A549 (cell line): Measurements from ENCODE around the gene LTA. TPM values are rescaled to one million over a fixed set of nuclear protein-coding genes. Genes with fewer than 3 reads are reported as not detected.

Experiments
- ATAC-seq, 2 experiments: fragments of 200-7000 bp in 1 of 2; fragments of >200 bp in 1 of 2; cut with Nextera tagmentation in 1 of 2; cut with Tn5 transposase in 1 of 2; 3 replicates each; pipeline versions ENCODE4 v1.8.0 to v1.9.1; 2018 to 2020; ENCODE audit warnings: mild to moderate bottlenecking in 1 of 2, moderate library complexity in 1 of 2
- CTCF ChIA-PET: fragments of 300-600 bp; sonication (Branson Sonifier 250); formaldehyde crosslinking; extraction: SDS; loops from one replicate; lab custom pipeline; 2021; ENCODE audit warnings: antibody characterized with exemption, inconsistent platforms; lab: Yijun Ruan, JAX
- POLR2A ChIA-PET: fragments of 350-600 bp; formaldehyde crosslinking; extraction: SDS; loops from one replicate; lab custom pipeline; 2021; ENCODE audit warnings: antibody characterized with exemption, inconsistent platforms; lab: Yijun Ruan, JAX
- DNase-seq, 2 experiments: peaks; one replicate each; pipeline versions ENCODE4 v3.0.0 to v3.0.0-alpha.2; 2011 to 2016; ENCODE audit warnings: low read depth in 1 of 2, low spot score in 1 of 2
- FAIRE-seq: peaks from 2 replicates; lab custom pipeline; 2011; peaks lifted over from hg19 to GRCh38; lab: Jason Lieb, UNC
- H3K27ac ChIP-seq, 2 experiments: fragments of >200 bp; sonication (Bioruptor Twin); formaldehyde crosslinking; 3 replicates each; pipeline ENCODE4 v1.5.1; 2016 to 2017
- H3K4me1 ChIP-seq: fragments of >200 bp; sonication (Bioruptor Twin); formaldehyde crosslinking; 3 replicates; pipeline ENCODE4 v1.6.1; 2016
- H3K4me2 ChIP-seq: fragments of >200 bp; sonication (Bioruptor Twin); formaldehyde crosslinking; 3 replicates; pipeline ENCODE4 v1.6.1; 2016
- H3K4me3 ChIP-seq: fragments of >200 bp; sonication (Bioruptor Twin); formaldehyde crosslinking; 3 replicates; pipeline ENCODE4 v1.5.1; 2016
- H3K9me3 ChIP-seq: fragments of >200 bp; sonication (Bioruptor Twin); formaldehyde crosslinking; 3 replicates; pipeline ENCODE4 v1.6.1; 2016
- CHD2 ChIP-seq: fragments of 150-350 bp; IDR thresholded peaks from 2 replicates; pipeline ENCODE4 v1.6.1; 2014; ENCODE audit warnings: low read length; ENCODE audit not compliant: partially characterized antibody
- EHMT2 ChIP-seq: fragments of 200-600 bp; sonication (generic); IDR thresholded peaks from 2 replicates; pipeline ENCODE4 v1.6.1; 2016; ENCODE audit warnings: antibody characterized with exemption, low read depth, mild to moderate bottlenecking, moderate library complexity
- ELK1 ChIP-seq: fragments of 150-350 bp; IDR thresholded peaks from 2 replicates; pipeline ENCODE4 v1.6.1; 2014; ENCODE audit warnings: low read depth, mild to moderate bottlenecking, low read length
- EP300 ChIP-seq, 2 experiments: fragments of >200 bp; sonication (Bioruptor Twin); formaldehyde crosslinking; IDR thresholded peaks; 2 replicates in 1 of 2; 3 replicates in 1 of 2; pipeline ENCODE4 v1.6.1; 2016 to 2017
- ESRRA ChIP-seq: fragments of 150-350 bp; IDR thresholded peaks from 2 replicates; pipeline ENCODE4 v1.6.1; 2014; ENCODE audit warnings: mild to moderate bottlenecking, low read length, borderline replicate concordance
- FOSB ChIP-seq: fragments of 250-450 bp; sonication (Bioruptor Pico); IDR thresholded peaks from 2 replicates; pipeline ENCODE4 v1.5.0; 2020; ENCODE audit warnings: mild to moderate bottlenecking, moderate library complexity
- FOSL2 ChIP-seq, 2 experiments: fragments of 450-650 bp in 1 of 2; fragments of >200 bp in 1 of 2; sonication (Bioruptor Twin) in 1 of 2; formaldehyde crosslinking; IDR thresholded peaks; 2 replicates each; pipeline versions ENCODE4 v1.5.0 to v1.6.1; 2016 to 2020; ENCODE audit warnings: mild to moderate bottlenecking in 1 of 2, moderate library complexity in 1 of 2
- GATA3 ChIP-seq: IDR thresholded peaks from 2 replicates; pipeline ENCODE4 v1.6.1; 2012; ENCODE audit warnings: borderline replicate concordance
- HDAC2 ChIP-seq: fragments of 200-600 bp; sonication (generic); IDR thresholded peaks from 2 replicates; pipeline ENCODE4 v1.6.1; 2016
- HEYL ChIP-seq: fragments of 250-450 bp; sonication (Bioruptor Pico); IDR thresholded peaks from 2 replicates; pipeline ENCODE4 v1.8.0; 2021; ENCODE audit warnings: mild to moderate bottlenecking, moderate library complexity
- HOXA7 ChIP-seq: fragments of 250-450 bp; sonication (Bioruptor Pico); IDR thresholded peaks from 2 replicates; pipeline ENCODE4 v1.5.0; 2020; ENCODE audit warnings: mild to moderate bottlenecking, moderate library complexity
- JUN ChIP-seq, 2 experiments: fragments of >200 bp; sonication (Bioruptor Twin); formaldehyde crosslinking; IDR thresholded peaks; 2 replicates in 1 of 2; 3 replicates in 1 of 2; pipeline ENCODE4 v1.6.1; 2016 to 2017
- JUNB ChIP-seq: fragments of >200 bp; sonication (Bioruptor Twin); formaldehyde crosslinking; IDR thresholded peaks from 2 replicates; pipeline ENCODE4 v1.6.1; 2016
- KDM1A ChIP-seq: fragments of 200-600 bp; sonication (generic); IDR thresholded peaks from 2 replicates; pipeline ENCODE4 v1.6.1; 2016; ENCODE audit warnings: low read depth, mild to moderate bottlenecking
- KDM5A ChIP-seq: fragments of 200-600 bp; sonication (generic); IDR thresholded peaks from 2 replicates; pipeline ENCODE4 v1.6.1; 2016; ENCODE audit warnings: antibody characterized with exemption, mild to moderate bottlenecking
- MAFK ChIP-seq: fragments of 450-650 bp; IDR thresholded peaks from 2 replicates; pipeline ENCODE4 v1.6.1; 2014; ENCODE audit not compliant: partially characterized antibody
- MYC ChIP-seq: IDR thresholded peaks from 2 replicates; pipeline ENCODE4 v1.6.1; 2012; ENCODE audit warnings: mild to moderate bottlenecking, inconsistent platforms, low read length, improper control_type of control experiment, borderline replicate concordance
- NPAS2 ChIP-seq: fragments of 250-450 bp; sonication (Bioruptor Pico); IDR thresholded peaks from 2 replicates; pipeline ENCODE4 v1.8.0; 2022; ENCODE audit warnings: mild to moderate bottlenecking, moderate library complexity, borderline replicate concordance
- PBX3 ChIP-seq: IDR thresholded peaks from 2 replicates; pipeline ENCODE4 v1.6.1; 2012
- PHF8 ChIP-seq: fragments of 200-600 bp; sonication (generic); IDR thresholded peaks from 2 replicates; pipeline ENCODE4 v1.6.1; 2016; ENCODE audit warnings: low read depth, mild to moderate bottlenecking, antibody characterized with exemption, moderate library complexity, borderline replicate concordance
- RAD21 ChIP-seq, 2 experiments: fragments of >200 bp in 1 of 2; sonication (Bioruptor Twin) in 1 of 2; formaldehyde crosslinking in 1 of 2; IDR thresholded peaks in 1 of 2; conservative IDR thresholded peaks in 1 of 2; 2 replicates in 1 of 2; 3 replicates in 1 of 2; pipeline ENCODE4 v1.6.1; 2012 to 2018; ENCODE audit warnings: inconsistent platforms in 1 of 2
- RARB ChIP-seq: fragments of 250-450 bp; sonication (Bioruptor Pico); IDR thresholded peaks from 2 replicates; pipeline ENCODE4 v1.8.0; 2021; ENCODE audit warnings: mild to moderate bottlenecking, moderate library complexity
- RNF2 ChIP-seq: fragments of 200-600 bp; sonication (generic); IDR thresholded peaks from 2 replicates; pipeline ENCODE4 v1.6.1; 2016; ENCODE audit warnings: low read depth, mild to moderate bottlenecking, antibody characterized with exemption, moderate library complexity, borderline replicate concordance
- SMC3 ChIP-seq: fragments of >200 bp; sonication (Bioruptor Twin); formaldehyde crosslinking; IDR thresholded peaks from 3 replicates; pipeline ENCODE4 v1.6.1; 2018; ENCODE audit warnings: inconsistent platforms
- TP53 ChIP-seq: fragments of 250-450 bp; sonication (Bioruptor Pico); IDR thresholded peaks from 2 replicates; pipeline ENCODE4 v1.5.0; 2021; ENCODE audit warnings: mild to moderate bottlenecking, moderate library complexity
- ZNF302 ChIP-seq: fragments of 250-450 bp; sonication (Bioruptor Pico); IDR thresholded peaks from 2 replicates; pipeline ENCODE4 v1.9.0; 2021; ENCODE audit warnings: inconsistent platforms, mild to moderate bottlenecking, moderate library complexity
- ZSCAN20 ChIP-seq: fragments of 250-450 bp; sonication (Bioruptor Pico); IDR thresholded peaks from 2 replicates; pipeline ENCODE4 v1.8.0; 2022; ENCODE audit warnings: mild to moderate bottlenecking, moderate library complexity
- WGBS: methylation state at CpG from one replicate; pipeline ENCODE4 v1.1.6; 2017; ENCODE audit errors: missing lambda C conversion rate; 5-methylcytosine and 5-hydroxymethylcytosine counted together
- polyA plus RNA-seq, 4 experiments: library from polyadenylated mRNA; depleted of rRNA in 3 of 4; stranded (reverse); fragments of >200 nt; fragmentation: RNase III in 1 of 4; extraction: RNeasy Plus Mini Kit Qiagen cat#74134 plus additional on column Dnase treatment in 1 of 4; gene quantifications; 2 replicates in 3 of 4; 3 replicates in 1 of 4; pipeline ENCODE4 v1.2.3, GENCODE V29; 2011 to 2017
- TF ChIP-seq, protein P1 (sequence below): fragments of 450-650 bp; IDR thresholded peaks from 2 replicates; pipeline ENCODE4 v1.6.1; 2014; ENCODE audit warnings: antibody characterized with exemption
- TF ChIP-seq, protein P2 (sequence below): fragments of 250-450 bp; sonication (Bioruptor Pico); IDR thresholded peaks from 2 replicates; pipeline ENCODE4 v1.5.0; 2020; ENCODE audit warnings: low read depth, mild to moderate bottlenecking, moderate library complexity

LTA gene
- polyA plus RNA-seq, 2 of the 4 experiments (the other 2 are of a cell fraction) = 0.08 TPM; not detected in 1

DNA sequence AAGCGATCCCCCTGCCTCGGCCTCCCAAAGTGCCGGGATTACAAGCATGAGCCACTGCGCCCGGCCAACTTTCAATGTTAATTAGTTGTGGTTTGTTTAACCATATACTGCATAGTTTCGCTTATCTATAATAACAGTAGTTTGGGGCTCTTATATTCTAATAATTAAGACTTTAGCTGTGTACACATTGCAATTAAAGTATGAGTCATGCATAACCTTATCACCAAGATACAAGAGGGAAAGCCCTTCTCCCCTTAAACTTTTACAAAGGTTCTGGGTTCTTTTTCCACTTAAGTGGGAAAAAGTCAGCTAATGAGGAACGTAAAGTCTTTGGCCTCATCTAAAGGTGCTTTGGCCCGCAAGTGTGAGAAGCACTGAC lies 46.5 kb upstream of the LTA start:
- ATAC-seq (no peak), DNase-seq (no peak), FAIRE-seq (no peak)
- Histone ChIP-seq H3K27ac (no peak overlapping the region), H3K9me3 (no peaks in the 10 kb centered on the region), H3K4me2 (no peak overlapping the region), H3K4me1 (no peaks in the 10 kb centered on the region), H3K4me3 (no peak overlapping the region)
- WGBS = 83% methylated on average over 8 of the region's 8 CpGs
- ChIA-PET POLR2A (interaction anchor here (0.8 kb wide), 1 partner anchor 16 kb away, joined by 3 read pairs; no protein-coding TSS in a partner anchor), CTCF (interaction anchor here (1.0 to 2.9 kb wide), 3 partner anchors 13 to 31 kb away, joined by 4 to 6 read pairs (median 4); no protein-coding TSS in a partner anchor)
- no peak for TF ChIP-seq KDM5A
- no peak for TF ChIP-seq FOSL2 (IDR thresholded peaks at IDR 0.05)
- TF ChIP-seq FOSL2 (CRISPR knock-in tag; IDR thresholded peaks at IDR 0.05) = 0 out of 2 replicates have a peak, but pooled peaks have one; percentile 36
- TF ChIP-seq EHMT2 = no peak

- no peak overlapping the region for H3K4me3 ChIP-seq
- ATAC-seq (peak; percentile 20 to 21; a peak in 3 of 6 replicates), DNase-seq (no peak), FAIRE-seq (no peak)
- H3K9me3 ChIP-seq = no peaks in the 10 kb centered on the region
- no peak overlapping the region for H3K27ac ChIP-seq
- no peak overlapping the region for H3K4me2 ChIP-seq
- no peaks in the 10 kb centered on the region for H3K4me1 ChIP-seq
- ChIA-PET POLR2A (no interaction called here), CTCF (interaction anchor here (1.4 kb wide), 1 partner anchor 33 kb away, joined by 3 read pairs; no protein-coding TSS in a partner anchor)
- no peak for TF ChIP-seq RAD21 (conservative IDR thresholded peaks at IDR 0.05 in 1 of 2, IDR thresholded peaks at IDR 0.05 in 1 of 2)
- TF ChIP-seq ZNF302 (CRISPR knock-in tag) = no peak
- TF ChIP-seq, protein P1, sequence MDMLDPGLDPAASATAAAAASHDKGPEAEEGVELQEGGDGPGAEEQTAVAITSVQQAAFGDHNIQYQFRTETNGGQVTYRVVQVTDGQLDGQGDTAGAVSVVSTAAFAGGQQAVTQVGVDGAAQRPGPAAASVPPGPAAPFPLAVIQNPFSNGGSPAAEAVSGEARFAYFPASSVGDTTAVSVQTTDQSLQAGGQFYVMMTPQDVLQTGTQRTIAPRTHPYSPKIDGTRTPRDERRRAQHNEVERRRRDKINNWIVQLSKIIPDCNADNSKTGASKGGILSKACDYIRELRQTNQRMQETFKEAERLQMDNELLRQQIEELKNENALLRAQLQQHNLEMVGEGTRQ = no peak
- no peak for TF ChIP-seq CHD2
- TF ChIP-seq ELK1 = no peak
- no peak for TF ChIP-seq ESRRA
- no peak for TF ChIP-seq ZSCAN20 (CRISPR knock-in tag)
- TF ChIP-seq PBX3 = no peak
- no peak for TF ChIP-seq GATA3
- no peak for TF ChIP-seq SMC3
- TF ChIP-seq HOXA7 (CRISPR knock-in tag) = no peak
- TF ChIP-seq RARB (CRISPR knock-in tag) = no peak
- no peak for TF ChIP-seq HEYL (CRISPR knock-in tag)
- TF ChIP-seq JUNB = no peak
- no peak for TF ChIP-seq PHF8
- 60% methylated on average over 4 of the region's 4 CpGs for WGBS
Observed at GRCh38 chr6:31525932-31526591, 46.0 kb upstream of the LTA start.

GRCh38 chr6:31528307-31528777 lies 43.7 kb upstream of the LTA start:
- no peak overlapping the region for H3K4me3 ChIP-seq
- DNase-seq (no peak), ATAC-seq (peak; percentile 35 to 41), FAIRE-seq (no peak)
- POLR2A ChIA-PET = interaction anchor here (0.7 kb wide), 1 partner anchor 1730 kb away, joined by 13 read pairs; no protein-coding TSS in a partner anchor
- CTCF ChIA-PET = interaction anchor here (0.6 to 1.7 kb wide), 4 partner anchors 11 to 35 kb away, joined by 3 to 7 read pairs (median 4); no protein-coding TSS in a partner anchor
- no peaks in the 10 kb centered on the region for H3K4me1 ChIP-seq
- no peak overlapping the region for H3K4me2 ChIP-seq
- H3K9me3 ChIP-seq = no peaks in the 10 kb centered on the region
- H3K27ac ChIP-seq = no peak overlapping the region
- WGBS = 91% methylated on average over 4 of the region's 4 CpGs
- TF ChIP-seq MAFK (no peak), EP300 (IDR thresholded peaks at IDR 0.05) (no peak), KDM1A (no peak), RNF2 (no peak), FOSB (CRISPR knock-in tag) (no peak), TP53 (CRISPR knock-in tag) (no peak), FOSL2 (IDR thresholded peaks at IDR 0.05) (no peak), FOSL2 (CRISPR knock-in tag; IDR thresholded peaks at IDR 0.05) (no peak), GATA3 (no peak), RAD21 (conservative IDR thresholded peaks at IDR 0.05 in 1 of 2, IDR thresholded peaks at IDR 0.05 in 1 of 2) (no peak), NPAS2 (CRISPR knock-in tag) (no peak), HDAC2 (no peak), MYC (no peak), JUN (IDR thresholded peaks at IDR 0.05) (no peak)
- TF ChIP-seq, protein P2, sequence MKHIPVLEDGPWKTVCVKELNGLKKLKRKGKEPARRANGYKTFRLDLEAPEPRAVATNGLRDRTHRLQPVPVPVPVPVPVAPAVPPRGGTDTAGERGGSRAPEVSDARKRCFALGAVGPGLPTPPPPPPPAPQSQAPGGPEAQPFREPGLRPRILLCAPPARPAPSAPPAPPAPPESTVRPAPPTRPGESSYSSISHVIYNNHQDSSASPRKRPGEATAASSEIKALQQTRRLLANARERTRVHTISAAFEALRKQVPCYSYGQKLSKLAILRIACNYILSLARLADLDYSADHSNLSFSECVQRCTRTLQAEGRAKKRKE (CRISPR knock-in tag) = no peak
